ENCODE data around the gene PALLD.

The PALLD gene

GRCh38 chr4:168537571-168537970 lies 40.7 kb downstream of the PALLD start (continued):
- TF ChIP-seq INSM2 (tag by site-specific recombination; IDR thresholded peaks at IDR 0.05): no peak

GRCh38 chr4:168538632-168539031 lies 41.8 kb downstream of the PALLD start:
- Histone ChIP-seq H3K36me3 (ENCODE audit: control insufficient read depth in 2 of 2, insufficient read depth in 1 of 2, low read length in 2 of 2) (no peaks in the 10 kb centered on the region), H3K9me3 (ENCODE audit: control insufficient read depth, insufficient read depth, low read depth, low read length) (no peaks in the 10 kb centered on the region), H3K4me1 (ENCODE audit: control insufficient read depth, insufficient read depth, low read length) (peaks cover 14% of the 10 kb centered on the region), H3K27ac (ENCODE audit: extremely low read depth, low read depth, low read length) (no peak overlapping the region), H3K4me3 (ENCODE audit: low read depth, low read length) (no peak overlapping the region)
- POLR2A ChIA-PET: no interaction called here
- CTCF ChIA-PET: interaction anchor here (1.1 kb wide), 1 partner anchor 13 kb away, joined by 5 read pairs; no protein-coding TSS in a partner anchor
- TF ChIP-seq ZNF449 (tag by site-specific recombination; IDR thresholded peaks at IDR 0.05): no peak
- TF ChIP-seq ZSCAN23 (tag by site-specific recombination; IDR thresholded peaks at IDR 0.05): no peak
- TF ChIP-seq BCL6B (tag by site-specific recombination; IDR thresholded peaks at IDR 0.05): no peak
- TF ChIP-seq KLF1 (tag by site-specific recombination; IDR thresholded peaks at IDR 0.05): no peak
- TF ChIP-seq ZNF248 (tag by site-specific recombination; IDR thresholded peaks at IDR 0.05): no peak
- TF ChIP-seq ZNF174 (tag by site-specific recombination; IDR thresholded peaks at IDR 0.05): no peak
- no peak for TF ChIP-seq ZBTB44 (tag by site-specific recombination; IDR thresholded peaks at IDR 0.05)
- no peak for TF ChIP-seq ZBTB7A (tag by site-specific recombination; IDR thresholded peaks at IDR 0.05; ENCODE audit: low read depth)
- no peak for TF ChIP-seq ZBTB17 (tag by site-specific recombination; IDR thresholded peaks at IDR 0.05)
- TF ChIP-seq ZNF843 (tag by site-specific recombination; IDR thresholded peaks at IDR 0.05): no peak
- no peak for TF ChIP-seq ZNF324 (tag by site-specific recombination; IDR thresholded peaks at IDR 0.05)
- no peak for TF ChIP-seq ZBTB49 (tag by site-specific recombination; IDR thresholded peaks at IDR 0.05; ENCODE audit: low read depth)
- TF ChIP-seq TSHZ1 (tag by site-specific recombination; IDR thresholded peaks at IDR 0.05; ENCODE audit: borderline replicate concordance): no peak
- no peak for TF ChIP-seq ZNF138 (tag by site-specific recombination; IDR thresholded peaks at IDR 0.05; ENCODE audit: borderline replicate concordance)
- TF ChIP-seq ATF2 (tag by site-specific recombination; IDR thresholded peaks at IDR 0.05; ENCODE audit: low read depth): no peak
- TF ChIP-seq CTCF (tag by site-specific recombination; IDR thresholded peaks at IDR 0.05): no peak
- TF ChIP-seq ZNF530 (tag by site-specific recombination; IDR thresholded peaks at IDR 0.05; ENCODE audit: low read depth): no peak
- no peak for TF ChIP-seq ZNF610 (tag by site-specific recombination; IDR thresholded peaks at IDR 0.05; ENCODE audit: borderline replicate concordance)

All from HEK293 (cell line).